ENCODE data around the gene EIF3F. TPM values are rescaled to one million over a fixed set of nuclear protein-coding genes. Genes with fewer than 3 reads are reported as not detected.
A peak's percentile ranks its signal among the peaks of the same experiment; 100 is the strongest.
"Not testable (repeated sequence)": the region's sequence is repeated elsewhere in the genome, so short reads cannot be mapped to it uniquely, and the experiment has no call there.

Gene EIF3F
- 220 and 355 TPM in 2 replicates for total RNA-seq (2014; rRNA removed)
- polyA plus RNA-seq (2012) = 450 TPM

DNA sequence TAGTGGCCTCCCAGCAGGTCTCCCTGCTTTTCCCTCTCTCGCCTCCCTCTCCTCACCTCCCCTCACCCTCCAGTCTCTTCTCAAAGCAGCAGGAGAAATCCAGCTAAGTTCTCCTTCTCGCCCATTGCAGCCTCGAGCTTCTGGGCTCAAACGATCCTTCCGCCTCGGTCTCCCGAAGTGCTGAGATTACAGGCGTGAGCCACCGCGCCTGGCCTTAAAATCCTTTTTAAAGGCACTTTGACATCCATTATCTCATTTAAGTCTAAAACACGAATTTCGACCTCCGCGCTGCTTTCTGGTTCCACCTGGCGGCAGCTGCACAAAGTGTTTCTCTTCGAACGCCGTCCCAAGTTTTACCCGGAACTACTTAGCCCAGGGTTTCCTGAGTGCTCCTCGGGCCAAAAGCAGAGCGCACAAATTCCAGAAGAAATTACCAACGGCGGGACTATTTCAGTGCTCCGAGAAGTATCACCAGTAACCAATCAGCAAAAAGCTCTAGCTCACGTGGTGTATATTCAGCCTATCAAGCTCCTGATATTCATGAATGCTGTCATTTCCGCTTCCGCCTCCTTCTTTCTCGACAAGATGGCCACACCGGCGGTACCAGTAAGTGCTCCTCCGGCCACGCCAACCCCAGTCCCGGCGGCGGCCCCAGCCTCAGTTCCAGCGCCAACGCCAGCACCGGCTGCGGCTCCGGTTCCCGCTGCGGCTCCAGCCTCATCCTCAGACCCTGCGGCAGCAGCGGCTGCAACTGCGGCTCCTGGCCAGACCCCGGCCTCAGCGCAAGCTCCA, at the start of gene EIF3F:
Gene EIF3F (plus strand): TSS at position 570 of the 792 bp plus-strand sequence. CDS start 16 bp downstream, at position 586.
- DNase-seq (ENCODE audit: low read depth) = peak; percentile 99

DNA sequence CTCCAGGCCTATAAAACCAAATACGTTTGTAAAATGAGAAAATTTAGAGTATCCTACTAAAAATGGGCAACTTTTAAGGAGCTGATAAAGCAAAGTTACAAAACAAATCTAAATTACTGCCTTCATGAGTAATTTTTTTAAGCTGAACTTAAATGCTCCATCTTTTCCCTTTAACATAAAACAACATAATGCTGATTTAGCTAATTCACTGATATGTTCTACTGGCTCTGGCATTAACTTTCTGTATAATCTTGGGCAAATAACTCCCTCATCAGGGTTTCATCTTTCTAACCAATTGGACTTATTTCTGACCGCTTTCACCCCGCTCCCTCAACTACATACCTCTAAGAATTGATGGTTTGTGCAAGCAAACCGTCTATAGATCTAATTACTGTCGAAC, 46.0 kb upstream of the EIF3F start:
- DNase-seq (ENCODE audit: low read depth) = no peak

- DNase-seq (ENCODE audit: low read depth) = no peak
Observed at GRCh38 chr11:7941608-7942007, 45.5 kb upstream of the EIF3F start, which contains the start of gene OR10A3. TSS of gene OR10A3 (minus strand) at chr11:7941708. CDS start at chr11:7939520, 2,188 bp downstream.

- no peak for DNase-seq (ENCODE audit: low read depth)
Observed at GRCh38 chr11:7944123-7944522, 43.0 kb upstream of the EIF3F start.

DNA sequence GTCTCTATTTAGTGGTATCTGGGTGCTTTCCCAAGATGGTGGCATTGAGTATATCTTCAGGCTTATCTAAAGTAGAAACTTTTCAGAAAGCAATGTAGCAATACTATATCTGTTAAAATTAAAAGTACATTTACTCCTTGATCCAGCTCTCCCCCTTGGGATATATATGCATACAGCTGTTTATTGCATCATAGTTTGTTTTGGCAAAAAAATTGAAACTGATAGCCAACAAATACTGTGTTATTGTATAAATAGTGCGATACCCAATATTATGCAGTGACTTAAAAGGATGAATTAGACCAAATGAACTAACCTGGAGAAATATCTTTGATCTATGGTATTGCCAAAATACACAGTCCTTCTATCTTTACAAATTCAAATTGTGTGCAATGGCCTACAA, 37.2 kb upstream of the EIF3F start:
- DNase-seq (ENCODE audit: low read depth) = peak; percentile 19

DNA sequence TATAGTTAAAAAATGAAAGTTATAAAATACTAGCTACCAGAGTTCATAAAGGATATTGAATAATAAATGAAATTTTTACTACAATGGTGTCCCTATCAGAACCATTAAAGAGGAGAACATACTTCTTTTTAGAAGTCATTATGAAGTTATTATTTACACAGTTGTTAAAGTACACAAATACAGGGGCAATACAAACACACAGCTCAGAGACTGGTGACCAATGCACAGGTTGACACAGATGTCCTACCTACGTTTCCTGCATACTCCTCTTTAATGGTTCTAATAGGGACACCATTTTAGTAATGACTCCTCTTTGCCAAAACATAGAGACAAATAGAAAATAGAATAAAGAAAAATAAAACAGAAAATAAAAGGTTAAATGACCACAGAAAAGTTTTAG, 31.9 kb upstream of the EIF3F start:
- no peak for DNase-seq (ENCODE audit: low read depth)

DNA sequence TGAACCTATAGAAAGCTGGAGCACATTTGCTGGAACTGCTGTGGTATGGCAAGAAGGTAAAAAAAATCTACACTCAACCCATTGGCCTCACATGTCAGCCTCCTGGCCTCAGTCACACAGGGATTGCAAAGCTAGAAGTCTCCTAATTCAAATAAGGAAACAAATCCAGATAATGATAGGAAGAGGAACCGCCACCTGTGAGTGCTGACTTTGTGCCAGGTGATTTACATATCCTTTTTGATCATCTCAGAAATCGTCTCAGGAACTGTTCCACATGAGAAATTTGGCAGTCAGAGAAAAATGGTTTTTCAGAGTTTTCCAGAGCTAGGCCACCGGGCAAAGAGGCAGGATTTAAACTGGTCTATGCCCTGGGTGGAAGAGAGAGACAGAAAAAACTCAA, 22.9 kb upstream of the EIF3F start:
- DNase-seq (ENCODE audit: low read depth) = no peak

GRCh38 chr11:7964873-7965272, 22.3 kb upstream of the EIF3F start:
- DNase-seq (ENCODE audit: low read depth) = peak; percentile 79

DNA sequence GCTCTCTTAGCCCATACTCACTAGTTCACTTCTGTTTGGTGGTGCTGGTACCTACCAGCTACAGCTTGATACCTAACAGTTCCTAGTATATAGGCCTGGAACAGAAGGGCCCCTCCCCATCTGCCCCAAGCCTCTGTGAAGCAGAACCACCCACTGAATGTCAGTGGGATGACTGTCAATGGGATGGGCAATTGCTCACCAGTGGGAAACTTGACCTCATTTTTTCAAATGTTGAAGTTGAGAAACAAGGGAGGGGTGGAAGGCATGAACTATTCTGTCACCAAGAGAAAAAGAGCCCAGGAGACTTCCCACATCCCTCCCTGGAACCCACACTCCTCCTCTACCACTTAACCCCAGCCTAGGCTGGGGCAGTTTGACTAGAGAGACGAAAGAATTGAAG, 21.8 kb upstream of the EIF3F start, which contains the start of gene NLRP10:
Gene NLRP10 (minus strand): TSS at position 62 of the 400 bp plus-strand sequence. CDS start 1,952 bp downstream, outside the sequence.
- peak; percentile 93 for DNase-seq (ENCODE audit: low read depth)

- DNase-seq (ENCODE audit: low read depth) = no peak
Observed at GRCh38 chr11:7967097-7967496, 20.0 kb upstream of the EIF3F start.

- DNase-seq (ENCODE audit: low read depth) = no peak
Observed at GRCh38 chr11:7967826-7968225, 19.3 kb upstream of the EIF3F start.

DNA sequence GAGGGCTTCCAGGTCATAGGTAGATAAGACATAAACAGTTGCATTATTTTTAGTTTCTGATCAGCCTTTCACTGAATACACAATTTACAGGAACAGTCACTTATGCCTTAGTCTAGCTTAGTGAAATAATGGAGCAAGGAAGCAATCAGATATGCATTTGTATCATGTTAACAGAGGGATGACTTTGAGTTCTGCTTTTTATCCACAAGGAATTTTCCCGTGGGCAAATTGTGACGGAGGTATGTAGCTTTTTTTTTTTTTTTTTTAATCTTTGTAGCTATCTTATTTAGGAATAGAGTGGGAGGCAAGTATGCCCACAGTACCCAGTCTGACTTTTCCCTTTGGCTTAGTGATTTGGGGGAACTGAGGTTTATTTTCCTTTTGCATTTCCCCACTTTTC, 18.5 kb upstream of the EIF3F start:
- no peak for DNase-seq (ENCODE audit: low read depth)

GRCh38 chr11:7969756-7970646, 17.1 kb upstream of the EIF3F start:
- DNase-seq (ENCODE audit: low read depth) = no peak

DNA sequence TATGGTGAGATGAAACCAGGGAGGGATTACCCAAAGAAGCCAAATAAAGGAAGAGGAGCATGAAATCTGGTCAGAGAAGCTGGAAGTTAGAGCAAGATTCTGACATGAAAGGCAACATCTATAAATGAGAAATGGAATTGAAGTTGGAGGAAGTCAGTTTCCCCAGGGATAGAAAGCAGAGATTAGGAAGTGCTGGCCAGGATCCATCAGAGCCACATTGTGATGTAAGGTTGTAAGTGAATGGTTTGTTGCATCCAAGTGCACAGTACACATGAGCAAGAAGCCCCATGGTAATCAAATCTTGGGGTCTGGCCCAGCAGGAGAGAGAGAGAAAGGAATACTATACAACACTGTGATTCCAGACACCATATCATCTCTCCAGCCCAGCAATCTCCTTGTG, 15.3 kb upstream of the EIF3F start:
- no peak for DNase-seq (ENCODE audit: low read depth)

DNA sequence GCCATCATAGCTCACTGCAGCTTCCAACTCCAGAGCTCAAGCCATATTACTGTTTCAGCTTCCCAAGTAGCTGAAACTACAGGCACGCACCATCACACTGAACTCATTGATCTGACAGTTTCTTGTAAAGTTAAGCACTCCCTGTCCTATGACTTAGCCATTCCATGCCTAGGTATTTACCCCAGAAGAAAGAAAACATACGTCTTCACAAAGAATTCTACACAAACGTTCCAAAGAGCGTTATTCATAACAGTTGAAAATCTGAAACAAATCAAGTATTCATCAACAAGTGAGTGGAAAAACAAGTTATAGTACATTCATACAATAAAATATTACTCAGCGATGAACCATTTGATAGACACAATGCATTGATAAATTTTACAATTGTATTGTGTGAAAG, 14.1 kb upstream of the EIF3F start:
- DNase-seq (ENCODE audit: low read depth) = no peak

DNA sequence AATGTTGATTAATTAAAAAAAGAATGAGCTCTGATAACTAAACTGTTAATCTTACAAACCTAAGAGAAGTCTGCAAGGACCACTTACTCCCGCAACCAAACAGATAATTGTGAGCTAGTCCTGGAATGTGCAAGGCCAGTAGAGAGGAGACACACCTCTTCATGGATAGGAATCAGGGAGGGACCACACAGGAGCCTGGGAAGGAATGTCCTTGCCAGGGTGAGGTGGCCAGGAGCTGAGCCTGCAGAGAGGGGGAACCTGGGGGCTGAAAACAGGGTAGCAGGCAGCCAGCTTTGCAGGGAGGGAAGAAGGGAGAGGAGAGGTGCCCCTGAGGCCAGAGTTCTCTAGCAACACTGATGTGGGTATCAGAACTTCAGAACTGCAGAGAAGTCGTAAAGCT, 12.5 kb upstream of the EIF3F start:
- DNase-seq (ENCODE audit: low read depth) = no peak

GRCh38 chr11:7977232-7977917, 9.8 kb upstream of the EIF3F start:
- peak; percentile 79 for DNase-seq (ENCODE audit: low read depth)

DNA sequence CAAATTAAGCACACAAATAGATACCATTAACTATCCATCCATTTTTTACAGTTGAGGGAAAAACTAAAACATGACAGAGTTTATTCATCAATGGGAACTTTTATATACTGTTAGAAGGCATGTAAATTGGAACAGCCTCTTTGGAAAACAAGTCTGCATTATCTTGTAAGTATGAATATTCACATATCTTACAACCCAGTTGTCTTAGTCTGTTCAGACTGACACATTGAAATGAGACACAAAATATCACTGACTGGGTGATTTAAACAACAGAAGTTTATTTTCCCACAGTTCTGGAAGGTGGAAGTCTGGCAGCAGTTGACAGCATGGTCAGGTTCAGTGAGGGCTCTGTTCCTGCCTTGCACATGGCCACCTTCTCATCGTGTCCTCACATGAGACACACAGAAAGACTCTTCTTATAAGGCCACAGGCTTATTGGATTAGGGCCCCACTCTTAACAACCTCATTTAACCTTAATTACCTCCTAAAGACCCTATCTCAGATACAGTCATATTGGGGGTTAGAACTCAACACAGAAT, 5.4 kb upstream of the EIF3F start:
- DNase-seq (ENCODE audit: low read depth) = no peak

GRCh38 chr11:7982582-7983119, 4.5 kb upstream of the EIF3F start:
- no peak for DNase-seq (ENCODE audit: low read depth)

- DNase-seq (ENCODE audit: low read depth) = no peak
Observed at GRCh38 chr11:7983832-7984590, 3.1 kb upstream of the EIF3F start.

- DNase-seq (ENCODE audit: low read depth) = not testable (repeated sequence)
Observed at GRCh38 chr11:7987560-7987883, 385 bp downstream of the EIF3F start.

All from LHCN-M2 (cell line).